ENCODE data around the gene SORCS2.

SORCS2 gene

DNA sequence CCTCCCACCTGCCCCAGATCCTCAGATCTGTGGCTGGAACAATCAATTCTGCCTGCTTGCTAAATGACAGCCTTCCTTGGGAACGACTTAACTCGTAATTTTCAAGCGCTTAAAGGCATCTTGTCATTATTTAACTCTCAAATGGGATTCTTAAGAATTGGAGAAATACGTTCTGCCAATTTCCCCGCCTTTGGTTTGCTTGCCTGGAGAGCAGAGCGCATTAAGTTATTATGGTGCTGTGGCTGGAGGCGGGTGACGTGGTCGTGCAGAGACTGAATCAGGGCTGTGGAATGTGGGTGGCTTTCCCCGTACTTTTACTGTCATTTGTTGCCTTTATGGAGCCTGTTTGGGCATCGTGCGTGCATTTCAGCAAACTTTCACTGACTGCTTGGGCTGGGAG lies 321.3 kb downstream of the SORCS2 start:
- Histone ChIP-seq H3K9ac (ENCODE audit: low read length) (no peak overlapping the region), H3K36me3 (ENCODE audit: control insufficient read depth in 1 of 2, insufficient read depth in 2 of 2, low read length in 2 of 2) (no peaks in the 10 kb centered on the region), H3K79me2 (ENCODE audit: control insufficient read depth, insufficient read depth, low read length, poor library complexity) (no peaks in the 10 kb centered on the region), H3K9me3 (ENCODE audit: insufficient read depth, low read depth, low read length) (no peaks in the 10 kb centered on the region), H3K79me1 (ENCODE audit: low read length) (no peaks in the 10 kb centered on the region), H3K4me2 (ENCODE audit: low read length) (no peak overlapping the region), H3K27me3 (ENCODE audit: insufficient read depth, low read length) (no peaks in the 10 kb centered on the region), H3K18ac (ENCODE audit: low read length) (no peak overlapping the region), H2BK120ac (ENCODE audit: insufficient read depth, low read length, poor library complexity) (no peak overlapping the region), H3K27ac (ENCODE audit: low read depth, low read length) (no peak overlapping the region), H2BK12ac (ENCODE audit: low read length) (no peak overlapping the region), H3K4ac (ENCODE audit: low read depth, low read length) (no peak overlapping the region), H4K12ac (ENCODE audit: low read depth, low read length) (no peak overlapping the region), H3K4me3 (ENCODE audit: low read depth, low read length) (no peak overlapping the region), H3K4me1 (ENCODE audit: control insufficient read depth in 1 of 2, insufficient read depth in 2 of 2, low read length in 2 of 2) (peaks cover 8% of the 10 kb centered on the region in 2 experiments), H2AFZ (ENCODE audit: insufficient read depth, low read length, poor library complexity) (no peak overlapping the region), H3K23ac (ENCODE audit: low read length) (no peak overlapping the region), H2AK5ac (ENCODE audit: low read length) (no peak overlapping the region), H3K14ac (ENCODE audit: low read length) (no peak overlapping the region), H4K91ac (ENCODE audit: low read depth, low read length) (no peak overlapping the region), H2BK5ac (ENCODE audit: low read depth, low read length, poor library complexity) (no peak overlapping the region), H4K8ac (ENCODE audit: low read depth, low read length) (no peak overlapping the region)
- DNase-seq, result no peak
- no CpG with 5 or more reads among the region's 12 CpGs for WGBS (ENCODE audit: extremely low coverage, insufficient coverage, insufficient read length)

- Histone ChIP-seq H3K27ac (ENCODE audit: low read depth, low read length) (no peak overlapping the region), H3K4me3 (ENCODE audit: low read depth, low read length) (no peak overlapping the region), H3K79me1 (ENCODE audit: low read length) (no peaks in the 10 kb centered on the region), H3K4ac (ENCODE audit: low read depth, low read length) (no peak overlapping the region), H3K9ac (ENCODE audit: low read length) (no peak overlapping the region), H3K14ac (ENCODE audit: low read length) (no peak overlapping the region), H4K91ac (ENCODE audit: low read depth, low read length) (no peak overlapping the region), H3K18ac (ENCODE audit: low read length) (no peak overlapping the region), H3K4me2 (ENCODE audit: low read length) (no peak overlapping the region), H2BK5ac (ENCODE audit: low read depth, low read length, poor library complexity) (no peak overlapping the region), H2AFZ (ENCODE audit: insufficient read depth, low read length, poor library complexity) (no peak overlapping the region), H3K36me3 (ENCODE audit: control insufficient read depth in 1 of 2, insufficient read depth in 2 of 2, low read length in 2 of 2) (no peaks in the 10 kb centered on the region), H4K8ac (ENCODE audit: low read depth, low read length) (no peak overlapping the region), H2BK12ac (ENCODE audit: low read length) (no peak overlapping the region), H2BK120ac (ENCODE audit: insufficient read depth, low read length, poor library complexity) (no peak overlapping the region), H3K27me3 (ENCODE audit: insufficient read depth, low read length) (no peaks in the 10 kb centered on the region), H3K23ac (ENCODE audit: low read length) (no peak overlapping the region), H3K4me1 (ENCODE audit: control insufficient read depth in 1 of 2, insufficient read depth in 2 of 2, low read length in 2 of 2) (peaks cover 8% of the 10 kb centered on the region in 2 experiments), H3K79me2 (ENCODE audit: control insufficient read depth, insufficient read depth, low read length, poor library complexity) (no peaks in the 10 kb centered on the region), H4K12ac (ENCODE audit: low read depth, low read length) (no peak overlapping the region), H2AK5ac (ENCODE audit: low read length) (no peak overlapping the region), H3K9me3 (ENCODE audit: insufficient read depth, low read depth, low read length) (no peaks in the 10 kb centered on the region)
- WGBS (ENCODE audit: extremely low coverage, insufficient coverage, insufficient read length), result no CpG with 5 or more reads among the region's 5 CpGs
- DNase-seq, result no peak
Observed at GRCh38 chr4:7514281-7514680, 321.9 kb downstream of the SORCS2 start.

GRCh38 chr4:7514789-7515188 lies 322.5 kb downstream of the SORCS2 start:
- Histone ChIP-seq H3K4ac (ENCODE audit: low read depth, low read length) (no peak overlapping the region), H2BK5ac (ENCODE audit: low read depth, low read length, poor library complexity) (no peak overlapping the region), H3K27ac (ENCODE audit: low read depth, low read length) (no peak overlapping the region), H3K4me1 (ENCODE audit: control insufficient read depth in 1 of 2, insufficient read depth in 2 of 2, low read length in 2 of 2) (peaks cover 8% of the 10 kb centered on the region in 2 experiments), H3K4me3 (ENCODE audit: low read depth, low read length) (no peak overlapping the region), H3K4me2 (ENCODE audit: low read length) (no peak overlapping the region), H3K9me3 (ENCODE audit: insufficient read depth, low read depth, low read length) (no peaks in the 10 kb centered on the region), H3K18ac (ENCODE audit: low read length) (no peak overlapping the region), H3K79me1 (ENCODE audit: low read length) (no peaks in the 10 kb centered on the region), H3K14ac (ENCODE audit: low read length) (no peak overlapping the region), H4K8ac (ENCODE audit: low read depth, low read length) (no peak overlapping the region), H4K12ac (ENCODE audit: low read depth, low read length) (no peak overlapping the region), H2AK5ac (ENCODE audit: low read length) (no peak overlapping the region), H2BK12ac (ENCODE audit: low read length) (no peak overlapping the region), H3K23ac (ENCODE audit: low read length) (no peak overlapping the region), H3K79me2 (ENCODE audit: control insufficient read depth, insufficient read depth, low read length, poor library complexity) (no peaks in the 10 kb centered on the region), H2BK120ac (ENCODE audit: insufficient read depth, low read length, poor library complexity) (no peak overlapping the region), H3K9ac (ENCODE audit: low read length) (no peak overlapping the region), H2AFZ (ENCODE audit: insufficient read depth, low read length, poor library complexity) (no peak overlapping the region), H3K27me3 (ENCODE audit: insufficient read depth, low read length) (no peaks in the 10 kb centered on the region), H4K91ac (ENCODE audit: low read depth, low read length) (no peak overlapping the region), H3K36me3 (ENCODE audit: control insufficient read depth in 1 of 2, insufficient read depth in 2 of 2, low read length in 2 of 2) (no peaks in the 10 kb centered on the region)
- no peak for DNase-seq
- no CpG with 5 or more reads among the region's 4 CpGs for WGBS (ENCODE audit: extremely low coverage, insufficient coverage, insufficient read length)

DNA sequence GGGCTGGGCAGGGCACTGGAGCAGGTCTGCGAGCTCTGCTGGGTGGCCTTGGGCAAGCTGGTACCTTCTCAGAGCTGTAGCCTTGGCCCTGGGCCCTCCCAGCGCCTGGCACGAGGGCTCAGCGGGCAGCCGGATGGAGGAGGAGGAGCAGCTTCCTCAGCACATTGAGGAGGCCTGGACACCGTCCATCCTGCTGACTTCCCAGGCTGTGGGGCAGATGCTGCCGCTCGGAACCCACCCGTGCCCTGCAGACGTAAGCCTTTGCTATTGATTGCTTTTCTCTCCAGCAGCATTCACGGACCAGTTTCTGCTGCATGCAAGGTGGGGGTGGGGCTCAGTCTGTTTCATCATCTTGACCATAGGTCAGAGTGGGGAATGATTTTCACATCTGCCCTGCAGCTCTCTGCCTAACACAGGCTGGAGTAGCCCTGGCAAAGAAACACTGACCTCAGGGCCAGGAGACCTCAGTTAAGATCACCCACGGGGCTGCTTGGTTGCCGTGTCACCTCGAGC lies 323.1 kb downstream of the SORCS2 start:
- DNase-seq, result no peak
- Histone ChIP-seq H3K18ac (ENCODE audit: low read length) (no peak overlapping the region), H2AFZ (ENCODE audit: insufficient read depth, low read length, poor library complexity) (no peak overlapping the region), H3K9ac (ENCODE audit: low read length) (no peak overlapping the region), H4K8ac (ENCODE audit: low read depth, low read length) (no peak overlapping the region), H4K91ac (ENCODE audit: low read depth, low read length) (no peak overlapping the region), H3K4me1 (ENCODE audit: control insufficient read depth in 1 of 2, insufficient read depth in 2 of 2, low read length in 2 of 2) (peaks cover 8% of the 10 kb centered on the region in 2 experiments), H3K4me3 (ENCODE audit: low read depth, low read length) (no peak overlapping the region), H3K27ac (ENCODE audit: low read depth, low read length) (no peak overlapping the region), H4K12ac (ENCODE audit: low read depth, low read length) (no peak overlapping the region), H3K9me3 (ENCODE audit: insufficient read depth, low read depth, low read length) (no peaks in the 10 kb centered on the region), H3K14ac (ENCODE audit: low read length) (no peak overlapping the region), H3K79me2 (ENCODE audit: control insufficient read depth, insufficient read depth, low read length, poor library complexity) (no peaks in the 10 kb centered on the region), H2BK5ac (ENCODE audit: low read depth, low read length, poor library complexity) (no peak overlapping the region), H3K4ac (ENCODE audit: low read depth, low read length) (no peak overlapping the region), H2BK120ac (ENCODE audit: insufficient read depth, low read length, poor library complexity) (no peak overlapping the region), H3K79me1 (ENCODE audit: low read length) (no peaks in the 10 kb centered on the region), H3K27me3 (ENCODE audit: insufficient read depth, low read length) (no peaks in the 10 kb centered on the region), H2BK12ac (ENCODE audit: low read length) (no peak overlapping the region), H3K23ac (ENCODE audit: low read length) (no peak overlapping the region), H2AK5ac (ENCODE audit: low read length) (no peak overlapping the region), H3K36me3 (ENCODE audit: control insufficient read depth in 1 of 2, insufficient read depth in 2 of 2, low read length in 2 of 2) (no peaks in the 10 kb centered on the region), H3K4me2 (ENCODE audit: low read length) (no peak overlapping the region)
- no CpG with 5 or more reads among the region's 14 CpGs for WGBS (ENCODE audit: extremely low coverage, insufficient coverage, insufficient read length)

Data from trophoblast cell (in vitro differentiated cells and primary cell).